NCI-H128 (cell line): ENCODE results near the gene DOCK6.

Source experiments
- DNase-seq: peaks from one replicate; lab custom pipeline; 2025; ENCODE audit not compliant: unreplicated experiment; lab: John Stamatoyannopoulos, UW

The DOCK6 gene

DNA sequence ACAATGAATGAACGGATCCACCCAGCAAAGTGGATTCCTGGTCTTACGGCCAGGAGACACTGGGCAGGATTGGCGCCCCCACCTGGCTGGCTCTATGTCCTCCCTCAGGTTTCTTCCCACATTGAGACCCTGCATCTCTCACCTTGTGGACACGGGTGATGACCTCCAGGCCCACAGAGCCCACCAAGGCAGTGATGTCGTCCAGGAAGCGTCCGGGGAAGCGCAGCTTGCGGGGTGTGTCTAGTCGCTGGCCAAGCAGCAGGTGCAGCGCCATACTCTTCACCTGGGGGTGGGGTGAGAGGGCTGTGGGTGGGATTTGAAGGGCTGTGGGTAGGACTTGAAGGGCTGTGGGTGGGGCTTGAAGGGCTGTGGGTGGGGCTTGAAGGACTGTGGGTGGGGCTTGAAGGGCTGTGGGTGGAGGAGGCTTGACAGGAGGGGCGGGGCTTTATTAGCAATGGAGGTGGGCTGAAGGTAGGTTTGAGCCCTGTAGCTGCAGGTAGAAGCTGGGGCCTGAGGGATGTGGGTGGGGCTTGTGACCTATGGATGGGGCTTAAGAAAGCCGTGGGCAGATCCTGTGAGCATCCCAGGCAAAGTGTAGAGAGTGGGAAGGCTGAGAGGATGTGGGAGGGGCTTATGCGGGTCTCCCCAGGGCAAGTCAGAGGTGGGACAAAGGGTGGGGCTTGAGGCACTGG, 35.0 kb downstream of the DOCK6 start:
- no peak for DNase-seq

- DNase-seq: no peak
Measured at GRCh38 chr19:11226716-11227166, 35.6 kb downstream of the DOCK6 start.

DNA sequence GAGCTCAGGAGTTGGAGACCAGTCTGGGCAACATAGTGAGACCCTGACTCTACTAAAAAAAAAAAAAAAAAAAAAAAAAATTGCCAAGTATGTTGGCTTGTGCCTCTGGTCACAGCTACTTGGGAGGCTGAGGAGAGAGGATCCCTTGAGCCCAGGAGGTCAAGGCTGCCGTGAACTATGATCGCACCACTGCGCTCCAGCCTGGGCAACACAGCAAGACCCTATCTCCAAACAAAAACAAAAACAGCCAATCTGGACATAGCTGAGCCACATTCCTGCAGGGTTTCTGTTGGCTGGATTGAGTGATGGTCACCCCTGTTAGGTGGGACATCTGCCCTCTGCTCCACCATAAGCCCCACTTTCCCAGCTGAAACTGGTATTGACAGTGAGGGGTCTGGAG, 36.5 kb downstream of the DOCK6 start:
- no peak for DNase-seq

GRCh38 chr19:11225172-11225571, 37.2 kb downstream of the DOCK6 start:
- no peak for DNase-seq

- DNase-seq: no peak
Measured at GRCh38 chr19:11224429-11224828, 37.9 kb downstream of the DOCK6 start.

GRCh38 chr19:11223200-11223599, 39.1 kb downstream of the DOCK6 start:
- DNase-seq: no peak

DNA sequence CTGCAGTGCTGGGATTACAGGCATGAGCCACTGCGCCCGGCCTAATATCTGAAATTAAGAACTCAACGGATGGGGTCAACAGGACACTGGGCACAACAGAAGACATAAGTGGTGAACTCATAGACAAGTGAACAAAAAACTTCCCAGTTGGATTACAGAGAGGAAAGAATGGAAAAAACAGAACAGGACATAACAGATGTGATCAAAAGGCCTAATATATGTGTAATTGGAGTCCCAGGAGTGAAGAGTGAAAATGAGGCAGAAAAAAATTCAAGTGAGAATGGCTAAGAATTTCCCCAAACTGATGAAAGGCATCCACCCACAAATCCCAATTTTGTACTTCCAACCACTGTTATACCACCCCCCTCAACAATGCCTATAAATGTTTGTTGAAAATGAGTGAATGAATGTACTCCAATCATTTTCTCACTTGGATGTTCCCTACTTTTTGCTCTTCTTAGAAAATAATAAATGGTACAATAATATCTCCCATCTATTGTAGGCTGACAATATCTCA, 41.2 kb downstream of the DOCK6 start:
- DNase-seq: no peak

DNA sequence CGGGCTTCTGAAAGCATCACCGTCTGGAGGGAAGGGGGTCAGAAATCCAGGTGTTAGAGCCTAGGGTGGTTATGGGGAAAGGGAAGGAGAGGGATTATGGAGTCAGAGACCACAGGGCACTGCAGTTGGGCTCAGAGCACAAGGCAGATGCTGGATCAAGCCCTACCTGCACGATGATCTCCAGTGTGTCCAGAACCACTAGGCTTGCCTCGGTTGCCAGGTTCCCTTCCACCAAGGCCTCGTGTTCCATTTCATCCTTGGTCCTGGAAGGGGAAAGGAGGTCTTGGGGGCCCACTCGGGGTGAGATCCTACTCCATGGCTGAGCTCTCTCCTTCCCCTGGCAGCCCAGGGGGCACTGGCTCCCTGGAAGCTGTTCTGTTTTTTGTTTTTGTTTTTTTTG, 47.9 kb downstream of the DOCK6 start:
- no peak for DNase-seq

DNA sequence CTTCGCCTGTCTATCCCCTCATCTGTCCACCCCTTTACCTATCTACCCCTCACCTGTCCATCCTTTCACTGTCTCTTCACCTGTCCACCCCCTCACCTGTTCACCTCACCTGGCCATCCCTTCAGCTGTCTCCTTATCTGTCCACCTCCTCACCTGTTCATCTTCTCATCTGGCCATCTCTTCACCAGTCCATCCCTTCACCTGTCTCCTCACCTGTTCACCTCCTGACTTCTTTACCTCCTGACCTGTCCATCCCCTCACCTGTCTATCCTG, 51.7 kb downstream of the DOCK6 start:
- DNase-seq: no peak

DNA sequence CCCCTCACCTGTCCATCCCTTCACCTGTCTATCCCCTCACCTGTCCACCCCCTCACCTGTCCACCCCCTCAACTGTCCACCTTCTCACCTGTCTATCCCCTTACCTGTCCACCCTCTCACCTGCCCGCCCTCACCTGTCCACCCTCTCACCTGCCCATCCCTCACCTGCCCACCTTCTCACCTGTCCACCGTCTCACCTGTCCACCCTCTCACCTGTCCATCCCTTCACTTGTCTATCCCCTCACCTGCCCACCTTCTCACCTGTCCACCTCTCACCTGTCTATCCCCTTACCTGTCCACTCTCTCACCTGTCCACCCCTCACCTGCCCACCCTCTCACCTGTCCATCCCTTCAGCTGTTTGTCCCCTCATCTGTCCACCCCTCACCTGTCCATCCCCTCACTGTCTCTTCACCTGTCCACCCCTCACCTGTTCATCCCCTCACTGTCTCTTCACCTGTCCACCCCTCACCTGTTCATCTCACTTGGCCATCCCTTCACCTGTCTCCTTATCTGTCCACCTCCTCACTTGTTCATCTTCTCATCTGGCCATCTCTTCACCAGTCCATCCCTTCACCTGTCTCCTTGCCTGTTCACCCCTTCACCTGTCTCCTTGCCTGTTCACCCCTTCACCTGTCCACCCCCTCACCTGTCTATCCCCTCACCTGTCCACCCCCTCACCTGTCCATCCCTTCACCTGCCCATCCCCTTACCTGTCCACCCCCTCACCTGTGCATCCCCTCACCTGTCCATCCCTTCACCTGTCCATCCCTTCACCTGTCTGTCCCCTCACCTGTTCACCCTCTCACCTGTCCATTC, 52.3 kb downstream of the DOCK6 start:
- no peak for DNase-seq

GRCh38 chr19:11208561-11209471, 53.5 kb downstream of the DOCK6 start:
- no peak for DNase-seq

DNA sequence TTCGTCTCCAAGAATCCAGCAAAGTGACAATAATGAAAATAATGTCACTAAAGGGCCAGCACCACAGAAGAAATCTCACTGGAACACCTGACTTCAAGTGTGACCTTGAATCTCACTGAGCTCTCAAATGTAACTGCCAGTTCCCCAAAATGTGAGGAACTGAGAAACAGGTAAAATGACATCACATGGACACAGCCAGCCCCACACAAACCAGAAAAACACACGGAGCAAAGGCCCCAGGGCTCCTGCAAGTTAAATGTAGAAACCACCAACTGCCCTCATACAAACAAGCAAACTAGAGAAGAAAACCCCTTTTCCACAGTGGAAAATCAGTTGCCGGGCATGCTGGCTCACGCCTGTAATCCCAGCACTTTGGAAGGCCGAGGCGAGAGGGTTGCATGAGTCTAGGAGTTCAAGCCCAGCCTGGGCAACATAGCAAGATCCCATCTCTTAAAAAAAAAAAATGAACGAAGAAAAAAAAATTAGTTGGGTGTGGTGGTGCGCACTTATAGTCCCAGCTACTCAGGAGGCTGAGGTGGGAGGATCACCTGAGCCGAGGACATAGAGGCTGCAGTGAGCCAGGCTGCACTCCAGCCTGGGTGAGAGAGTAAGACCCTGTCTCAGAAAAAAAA, 56.3 kb downstream of the DOCK6 start:
- no peak for DNase-seq

- DNase-seq: no peak
Measured at GRCh38 chr19:11204943-11205349, 57.4 kb downstream of the DOCK6 start.

DNA sequence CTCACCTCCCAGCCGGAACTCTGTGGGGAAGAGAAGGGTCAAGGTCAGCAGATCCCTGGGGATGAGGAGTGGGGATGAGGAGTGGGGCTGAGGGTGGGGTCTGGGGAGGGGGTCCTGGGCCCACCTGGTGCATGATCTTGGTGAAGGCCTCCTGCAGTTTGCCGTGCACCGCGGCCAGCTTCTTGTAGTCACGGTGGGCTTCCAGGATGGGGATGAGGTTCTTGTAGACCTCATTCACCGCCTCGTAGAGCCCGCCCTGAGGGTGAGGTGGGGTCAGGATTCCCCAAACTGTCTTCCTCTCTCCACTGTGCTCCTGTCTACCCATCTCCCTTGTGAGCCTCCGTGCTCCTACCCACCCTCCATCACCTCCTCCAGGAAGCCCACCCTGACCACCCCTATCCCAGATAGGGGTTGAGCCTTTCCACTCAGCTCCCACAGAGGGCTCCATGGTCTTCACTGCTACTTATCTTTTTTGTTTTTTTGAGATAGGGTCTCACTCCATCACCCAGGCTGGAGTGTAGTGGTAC, 58.2 kb downstream of the DOCK6 start:
- DNase-seq: no peak

DNA sequence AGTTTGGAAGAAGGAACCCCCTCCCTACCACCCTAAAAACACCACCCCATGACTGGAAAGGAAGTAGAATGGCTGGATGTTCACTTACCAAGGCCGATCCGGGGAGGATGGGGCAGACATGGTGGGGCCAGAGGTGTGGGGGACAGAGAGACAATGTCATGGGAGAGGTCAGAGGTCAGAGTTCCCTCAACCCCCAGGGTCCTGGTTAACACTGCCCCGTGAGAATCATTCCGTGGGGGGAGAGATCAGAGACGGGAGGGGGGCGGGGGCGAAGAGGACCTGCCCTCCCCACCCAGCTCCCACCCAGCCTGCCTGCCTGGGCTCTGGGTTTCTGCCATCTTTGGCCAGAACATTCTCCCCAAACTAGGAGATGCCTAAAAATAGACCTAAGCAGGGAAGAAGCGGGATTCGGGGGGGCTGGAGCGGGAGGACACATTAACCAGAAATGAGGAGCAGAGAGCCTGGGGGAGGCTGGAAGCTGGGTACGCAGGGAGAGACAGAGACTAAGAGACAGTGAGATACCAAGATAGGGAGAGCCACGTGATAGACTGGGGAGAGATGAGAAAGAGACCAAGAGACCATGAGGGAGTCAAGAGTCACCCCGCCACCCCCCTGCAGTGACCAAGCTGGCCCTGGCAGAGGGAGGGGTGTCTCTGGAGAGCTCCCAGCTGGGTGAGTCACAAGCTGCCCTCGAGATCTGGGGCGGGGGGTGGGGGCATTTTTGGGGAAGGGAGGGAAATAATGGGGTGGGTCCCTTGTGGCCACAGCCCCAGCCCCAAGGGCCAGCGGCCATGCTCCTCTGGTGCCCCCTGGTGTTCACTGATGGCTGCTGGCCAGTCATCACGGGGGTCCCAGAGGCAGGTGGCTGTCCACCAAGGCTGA, 58.9 kb downstream of the DOCK6 start:
- DNase-seq: no peak

DNA sequence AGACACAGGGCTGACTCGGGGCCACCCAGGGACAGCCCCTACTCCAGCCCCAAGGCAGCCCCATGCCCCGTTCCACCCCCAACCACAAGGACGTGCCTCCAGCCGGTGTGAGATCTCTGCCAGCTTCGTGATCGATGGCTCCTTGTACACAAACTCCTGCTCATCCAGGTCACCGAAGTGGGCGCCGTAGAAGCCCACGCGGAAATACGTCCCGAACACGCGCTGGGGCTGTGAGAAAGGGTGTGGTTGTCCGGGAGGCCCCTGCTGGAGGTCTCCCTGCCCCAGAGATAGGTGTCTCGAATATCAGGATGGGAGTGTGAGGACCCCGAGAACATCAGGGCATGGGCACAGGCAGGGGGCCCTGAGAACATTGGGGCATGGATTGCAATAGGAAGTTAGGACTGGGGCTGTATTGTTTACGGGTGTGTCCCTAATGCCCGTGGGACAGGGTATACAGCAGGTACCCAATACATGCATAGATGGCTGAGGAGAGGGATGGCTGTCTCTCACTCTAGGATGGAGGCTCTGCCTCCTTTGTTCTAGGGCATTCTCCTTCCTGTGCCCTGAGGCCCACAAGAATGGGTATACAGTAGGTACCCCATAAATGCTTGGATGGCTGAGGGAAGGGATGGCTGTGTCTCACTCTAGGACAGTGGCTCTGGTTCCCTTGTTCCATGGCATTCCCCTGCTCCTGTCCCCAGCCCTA, 59.7 kb downstream of the DOCK6 start:
- no peak for DNase-seq

DNA sequence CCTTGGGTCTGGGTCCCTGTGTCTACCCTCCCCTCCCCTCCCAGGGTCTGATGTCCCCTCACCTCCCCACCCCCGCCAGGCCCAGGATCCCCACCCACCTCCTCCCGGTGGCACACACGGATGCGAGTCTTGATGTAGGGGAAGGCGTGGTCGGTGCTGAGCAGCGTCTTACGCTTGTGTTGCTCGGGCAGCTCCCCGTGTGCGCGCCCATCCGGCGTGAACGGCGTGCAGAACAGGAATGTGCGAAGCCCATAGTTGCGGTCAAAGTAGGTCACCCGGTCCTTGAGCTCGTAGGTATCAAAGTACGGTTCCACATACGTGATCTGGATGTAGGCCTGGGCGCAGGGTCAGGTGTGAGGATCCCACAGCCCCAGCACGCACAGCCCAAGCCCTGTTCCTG, 60.5 kb downstream of the DOCK6 start:
- DNase-seq: no peak

DNA sequence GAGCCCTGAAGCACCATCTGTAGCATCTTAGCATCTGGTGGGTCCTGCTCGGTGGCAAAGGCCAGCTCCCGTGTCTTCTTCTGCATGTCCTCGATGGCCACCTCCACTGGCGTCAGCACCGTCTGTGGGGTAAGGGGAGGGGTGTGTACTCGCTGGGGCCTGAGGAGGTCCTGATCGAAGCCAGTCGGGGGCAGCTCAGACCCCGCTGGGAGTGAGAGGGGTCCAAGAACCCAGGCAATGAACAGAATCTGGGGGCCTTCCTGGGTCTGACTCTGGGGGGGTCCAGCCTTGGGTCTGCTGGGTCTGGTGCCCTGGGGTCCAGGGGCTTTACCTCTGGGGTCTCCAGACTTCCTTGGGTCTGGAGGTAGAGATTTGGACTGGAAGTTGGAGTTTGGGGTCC, 61.4 kb downstream of the DOCK6 start:
- no peak for DNase-seq

DNA sequence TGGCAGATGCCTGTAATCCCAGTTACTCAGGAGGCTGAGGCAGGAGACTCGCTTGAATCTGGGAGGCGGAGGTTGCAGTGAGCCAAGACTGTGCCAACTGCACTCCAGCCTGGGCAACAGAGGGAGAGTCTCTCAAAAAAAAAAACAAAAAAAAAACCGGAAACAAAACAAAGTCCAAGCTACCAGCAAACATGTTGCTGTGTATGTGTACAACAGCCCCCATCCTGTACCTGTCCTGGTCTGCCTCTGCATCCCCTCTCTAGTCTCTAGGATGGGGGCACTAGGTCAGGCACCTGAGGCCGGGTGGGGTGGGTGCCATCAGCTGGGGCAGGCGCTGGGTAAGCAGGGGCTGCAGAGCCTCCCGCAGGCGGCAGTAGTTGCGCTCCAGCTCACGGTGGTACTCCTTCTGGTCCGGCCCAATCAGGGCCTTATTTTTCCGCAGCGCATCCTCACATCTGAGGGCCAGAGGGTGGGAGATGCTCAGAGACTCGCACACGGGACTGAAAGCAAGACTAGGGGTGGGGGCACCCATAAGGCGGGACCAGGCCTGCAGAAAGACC, 62.2 kb downstream of the DOCK6 start:
- DNase-seq: no peak
